PC-3 (cell line): ENCODE results near the gene ALG5. TPM values are rescaled to one million over a fixed set of nuclear protein-coding genes. Genes with fewer than 3 reads are reported as not detected.
A peak's percentile ranks its signal among the peaks of the same experiment; 100 is the strongest.

Experiments
- ATAC-seq: fragments of 200-7000 bp; cut with Tn5 transposase; 2 replicates; pipeline ENCODE4 v1.9.1; 2020; ENCODE audit warnings: mild to moderate bottlenecking, moderate library complexity
- BruUV-seq: library from RNA; stranded (reverse); fragments of 400-500 nt; replicated peaks from 2 replicates; lab custom pipeline; 2021; lab: Mats Ljungman, UMichigan
- CTCF ChIA-PET: fragments of 300-600 bp; sonication (Branson Sonifier 250); formaldehyde crosslinking; loops from one replicate; lab custom pipeline; 2022; ENCODE audit warnings: antibody characterized with exemption; lab: Charles Lee
- POLR2A ChIA-PET: fragments of 300-600 bp; sonication (Branson Sonifier 250); formaldehyde crosslinking; loops from one replicate; lab custom pipeline; 2022; ENCODE audit warnings: antibody characterized with exemption; ENCODE audit not compliant: unreplicated experiment; lab: Charles Lee
- DNase-seq: peaks from one replicate; pipeline ENCODE4 v3.0.0-alpha.2; 2015
- H2AFZ ChIP-seq: fragments of 300-600 bp; sonication (generic); 2 replicates; pipeline ENCODE4 v1.6.0; 2016; ENCODE audit warnings: antibody characterized with exemption, low read length
- H3F3A ChIP-seq: fragments of 300-600 bp; sonication (generic); one replicate; pipeline ENCODE4 v1.6.0; 2017; ENCODE audit warnings: antibody characterized with exemption, low read length, control low read depth, mild to moderate bottlenecking; ENCODE audit not compliant: unreplicated experiment
- H3K27ac ChIP-seq: fragments of 300-600 bp; sonication (generic); 2 replicates; pipeline ENCODE4 v1.5.1; 2016; ENCODE audit warnings: mild to moderate bottlenecking, low read length
- H3K27me3 ChIP-seq: fragments of 300-600 bp; sonication (generic); 2 replicates; pipeline ENCODE4 v1.6.1; 2016; ENCODE audit warnings: low read length, mixed read lengths
- H3K36me3 ChIP-seq: fragments of 300-600 bp; sonication (generic); 2 replicates; pipeline ENCODE4 v1.6.1; 2016; ENCODE audit warnings: low read depth, mixed run types, low read length, mixed read lengths
- H3K4me1 ChIP-seq: fragments of 300-600 bp; sonication (generic); 2 replicates; pipeline ENCODE4 v1.5.1; 2016; ENCODE audit warnings: low read length; ENCODE audit not compliant: insufficient read depth
- H3K4me2 ChIP-seq: fragments of 300-600 bp; sonication (generic); 2 replicates; pipeline ENCODE4 v1.6.0; 2016; ENCODE audit warnings: low read length
- H3K4me3 ChIP-seq: fragments of 300-600 bp; sonication (generic); 2 replicates; pipeline ENCODE4 v1.5.1; 2016; ENCODE audit warnings: mild to moderate bottlenecking, low read length, mixed read lengths
- H3K79me2 ChIP-seq: fragments of 300-600 bp; sonication (generic); 2 replicates; pipeline ENCODE4 v1.6.1; 2017; ENCODE audit warnings: low read length, mixed read lengths
- H3K9ac ChIP-seq: fragments of 300-600 bp; sonication (generic); 2 replicates; pipeline ENCODE4 v1.6.0; 2016; ENCODE audit warnings: mild to moderate bottlenecking, low read length
- H3K9me2 ChIP-seq: fragments of 300-600 bp; sonication (generic); replicated peaks from 2 replicates; pipeline ENCODE4 v1.6.1; 2016; ENCODE audit warnings: mixed run types, low read length, mixed read lengths
- H3K9me3 ChIP-seq: fragments of 300-600 bp; sonication (generic); 2 replicates; pipeline ENCODE4 v1.6.1; 2016; ENCODE audit warnings: low read length, mixed read lengths
- H4K20me1 ChIP-seq: fragments of 300-600 bp; sonication (generic); 2 replicates; pipeline ENCODE4 v1.6.1; 2016; ENCODE audit warnings: low read length, mixed read lengths
- CTCF ChIP-seq: fragments of 300-600 bp; sonication (generic); conservative IDR thresholded peaks from 2 replicates; pipeline ENCODE4 v1.5.1; 2017; ENCODE audit warnings: antibody characterized with exemption, low read depth, mild to moderate bottlenecking, low read length
- EZH2 ChIP-seq: fragments of 300-600 bp; sonication (generic); IDR thresholded peaks from one replicate; pipeline ENCODE4 v1.6.1; 2017; ENCODE audit warnings: antibody characterized with exemption, mild to moderate bottlenecking, low read length; ENCODE audit not compliant: unreplicated experiment
- EZH2phosphoT487 ChIP-seq: fragments of 300-600 bp; sonication (generic); IDR thresholded peaks from 2 replicates; pipeline ENCODE4 v1.6.1; 2018; ENCODE audit warnings: mild to moderate bottlenecking, antibody characterized with exemption, low read length, borderline replicate concordance
- intact Hi-C: fragments of 100-400 bp; cut with micrococcal nuclease; formaldehyde crosslinking; loops from 2 replicates; pipeline ENCODE4 v1.9.0; 2023
- total RNA-seq: library from RNA; depleted of rRNA; stranded (reverse); fragments of >200 nt; gene quantifications from 2 replicates; pipeline ENCODE4 v1.2.3, GENCODE V29; 2014

ALG5 gene
- total RNA-seq, 1 experiment from 2014 or later, result 19.7 TPM

DNA sequence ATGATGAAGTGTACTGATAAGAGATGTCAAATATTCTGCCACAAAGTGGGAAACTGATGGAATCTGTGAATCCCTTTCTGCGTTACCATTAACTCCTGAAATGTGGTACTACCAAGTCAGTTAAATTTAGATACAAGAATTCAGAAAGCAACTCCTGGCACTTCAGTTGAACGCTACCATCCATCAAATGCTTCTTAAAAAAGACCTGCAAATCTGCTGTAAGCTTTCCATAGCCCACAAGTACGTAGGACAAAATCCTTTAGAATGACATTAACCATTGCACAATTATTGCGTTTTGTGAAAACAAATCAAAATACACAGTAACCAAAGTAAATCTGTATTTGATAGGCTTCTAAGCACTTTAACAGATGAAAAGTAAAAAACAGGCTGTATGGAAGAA, 84.5 kb downstream of the ALG5 start:
- DNase-seq (no peak), ATAC-seq (no peak)
- Histone ChIP-seq H3K36me3 (no peaks in the 10 kb centered on the region), H3K79me2 (no peaks in the 10 kb centered on the region), H3K9me2 (no peaks in the 10 kb centered on the region), H3K4me1 (peaks cover 9% of the 10 kb centered on the region), H4K20me1 (no peaks in the 10 kb centered on the region), H3F3A (no peaks in the 10 kb centered on the region), H3K4me3 (no peak overlapping the region), H3K9ac (no peak overlapping the region), H3K9me3 (no peaks in the 10 kb centered on the region), H3K27ac (no peak overlapping the region), H2AFZ (no peak overlapping the region), H3K4me2 (no peak overlapping the region), H3K27me3 (no peaks in the 10 kb centered on the region; the same call in 1 of the 2 replicates)
- ChIA-PET POLR2A (no interaction called here), CTCF (no interaction called here)
- intact Hi-C loops, result loop anchor here (5.0 kb wide), 2 partner anchors 57 to 68 kb away; no protein-coding TSS in a partner anchor
- no TSS peak for BruUV-seq
- no peak for TF ChIP-seq EZH2
- TF ChIP-seq CTCF, result no peak
- TF ChIP-seq EZH2phosphoT487, result no peak

GRCh38 chr13:36913463-36913862, 85.7 kb downstream of the ALG5 start:
- Histone ChIP-seq H3K9me3 (no peaks in the 10 kb centered on the region), H3K4me3 (no peak overlapping the region), H4K20me1 (no peaks in the 10 kb centered on the region), H3K27me3 (no peaks in the 10 kb centered on the region), H3K9me2 (no peaks in the 10 kb centered on the region), H3K9ac (no peak overlapping the region; the same call in 1 of the 2 replicates), H3K36me3 (no peaks in the 10 kb centered on the region), H2AFZ (no peak overlapping the region), H3F3A (no peaks in the 10 kb centered on the region), H3K79me2 (no peaks in the 10 kb centered on the region), H3K4me2 (0 out of 2 replicates have a peak overlapping the region, but pooled peaks have one; percentile 19), H3K27ac (peak overlapping the region; percentile 64), H3K4me1 (peaks cover 4% of the 10 kb centered on the region; the same call in 1 of the 2 replicates)
- ChIA-PET POLR2A (no interaction called here), CTCF (no interaction called here)
- DNase-seq (peak; percentile 37), ATAC-seq (peak; percentile 84)
- TF ChIP-seq CTCF (no peak), EZH2 (no peak), EZH2phosphoT487 (no peak)
- intact Hi-C loops, result loop anchor here (2.0 to 5.0 kb wide), 3 partner anchors 43 to 69 kb away; no protein-coding TSS in a partner anchor
- BruUV-seq, result no TSS peak

- ChIA-PET POLR2A (no interaction called here), CTCF (no interaction called here)
- intact Hi-C loops, result loop anchor here (2.0 to 5.0 kb wide), 3 partner anchors 42 to 69 kb away; no protein-coding TSS in a partner anchor
- Histone ChIP-seq H3K36me3 (no peaks in the 10 kb centered on the region), H3K79me2 (no peaks in the 10 kb centered on the region), H3K9me2 (no peaks in the 10 kb centered on the region), H4K20me1 (no peaks in the 10 kb centered on the region), H3K4me1 (peaks cover 4% of the 10 kb centered on the region; the same call in 1 of the 2 replicates), H3F3A (no peaks in the 10 kb centered on the region), H3K4me3 (no peak overlapping the region), H3K27ac (peak overlapping the region; percentile 64), H2AFZ (no peak overlapping the region), H3K27me3 (no peaks in the 10 kb centered on the region), H3K9me3 (no peaks in the 10 kb centered on the region), H3K4me2 (0 out of 2 replicates have a peak overlapping the region, but pooled peaks have one; percentile 19), H3K9ac (no peak overlapping the region)
- DNase-seq (no peak), ATAC-seq (no peak; the same call in 1 of the 2 replicates)
- BruUV-seq, result no TSS peak
- no peak for TF ChIP-seq EZH2phosphoT487
- TF ChIP-seq CTCF, result no peak
- no peak for TF ChIP-seq EZH2
Measured at GRCh38 chr13:36912973-36913372, 86.2 kb downstream of the ALG5 start.
